VCaP (cell line): Measurements from ENCODE around the gene LDLRAD4.

Experiments used
- H3K27ac ChIP-seq: fragments of 450-650 bp; 2 replicates; pipeline ENCODE4 v1.5.1; 2017
- CTCF ChIP-seq: fragments of 450-650 bp; conservative IDR thresholded peaks from 2 replicates; pipeline ENCODE4 v1.5.1; 2017; ENCODE audit warnings: mild to moderate bottlenecking, moderate library complexity

Gene LDLRAD4

DNA sequence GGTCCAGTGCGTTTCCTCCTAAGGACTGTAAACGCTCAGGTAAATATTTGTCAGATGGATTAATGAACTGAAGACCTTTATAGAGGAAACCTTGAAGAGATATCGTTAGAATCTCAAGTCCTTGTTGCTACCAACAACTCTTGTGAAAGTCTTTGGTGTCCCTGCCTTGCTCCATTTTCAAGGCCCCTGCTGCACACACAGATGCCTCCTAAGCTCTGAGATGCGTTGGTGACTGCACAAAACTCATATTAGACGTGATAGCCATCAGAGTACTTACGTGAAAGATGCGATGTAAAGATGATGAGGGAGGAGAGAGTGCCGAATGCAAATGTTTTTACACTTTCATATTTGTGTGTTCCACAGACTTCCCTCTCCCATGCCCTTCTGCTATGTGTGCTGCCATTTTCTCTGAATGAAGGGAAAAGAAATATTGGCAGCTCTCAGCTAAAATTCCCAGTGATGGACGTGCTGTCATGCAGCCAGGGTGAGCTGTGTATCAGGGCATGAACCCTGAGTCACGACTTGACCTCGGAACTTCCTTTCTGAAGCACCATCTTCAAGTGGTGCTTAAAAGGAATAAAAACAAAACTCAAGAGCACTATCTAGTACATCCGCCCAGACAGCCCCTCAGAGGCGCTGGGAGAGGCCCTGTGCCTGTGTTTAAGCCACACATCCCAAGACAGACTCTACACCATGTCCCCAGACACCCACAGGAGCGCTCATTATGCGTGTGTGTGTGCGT, 390.4 kb downstream of the LDLRAD4 start:
- TF ChIP-seq CTCF, result no peak
- H3K27ac ChIP-seq, result peak overlapping the region; percentile 61

GRCh38 chr18:13610555-13611141, 392.1 kb downstream of the LDLRAD4 start:
- H3K27ac ChIP-seq, result no peak overlapping the region
- no peak for TF ChIP-seq CTCF

DNA sequence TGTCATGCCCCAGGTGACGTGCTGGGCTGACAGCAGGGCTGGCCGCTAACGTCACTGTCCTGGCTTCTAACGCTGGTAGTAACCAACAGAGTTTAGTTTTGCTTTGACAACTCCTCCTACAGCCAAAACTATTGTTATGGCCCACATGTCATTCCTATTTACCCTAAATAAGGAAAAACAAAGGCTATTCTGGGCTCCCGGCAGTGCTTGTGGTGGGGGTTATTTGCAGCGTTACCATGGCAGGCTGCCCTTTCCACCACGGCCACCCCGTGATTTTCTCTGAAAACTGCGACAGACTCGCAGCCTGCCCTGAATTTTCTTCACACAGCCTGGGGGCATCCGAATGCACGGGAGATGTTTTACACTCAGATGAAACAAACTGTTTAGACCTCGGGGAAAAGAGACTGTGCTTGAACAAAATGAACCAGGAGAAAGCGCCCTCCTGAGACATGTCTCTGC, 392.6 kb downstream of the LDLRAD4 start:
- no peak for TF ChIP-seq CTCF
- no peak overlapping the region for H3K27ac ChIP-seq

DNA sequence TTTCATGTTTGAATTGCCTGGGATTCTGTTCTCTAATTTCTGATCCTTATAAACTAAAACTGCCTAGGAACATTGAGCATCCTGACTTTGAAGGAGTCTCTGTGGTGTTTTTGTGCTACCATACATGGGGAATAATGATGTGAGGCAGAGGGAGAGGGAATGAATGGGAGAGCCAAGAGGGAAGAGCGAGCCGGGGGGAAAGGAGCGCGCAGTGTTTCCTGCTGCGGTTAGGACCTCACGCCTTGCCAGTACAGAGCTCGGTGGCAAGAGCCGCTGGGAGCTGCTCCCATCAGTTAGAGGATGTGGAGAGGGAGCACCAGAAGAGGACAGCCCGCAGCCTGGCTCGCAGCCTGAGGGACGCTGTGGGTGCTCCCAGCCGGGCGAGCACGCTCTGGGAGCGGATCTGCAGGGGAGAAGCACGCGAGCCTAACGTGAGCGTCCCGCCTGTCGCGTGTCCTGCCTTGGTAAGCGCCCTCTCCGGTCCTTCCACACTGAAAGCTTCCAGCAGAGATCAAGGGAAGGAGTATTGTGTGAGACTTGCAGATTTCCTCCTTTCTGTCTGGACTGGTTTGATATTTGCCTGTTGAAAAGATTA, 393.1 kb downstream of the LDLRAD4 start:
- H3K27ac ChIP-seq, result no peak overlapping the region
- no peak for TF ChIP-seq CTCF

DNA sequence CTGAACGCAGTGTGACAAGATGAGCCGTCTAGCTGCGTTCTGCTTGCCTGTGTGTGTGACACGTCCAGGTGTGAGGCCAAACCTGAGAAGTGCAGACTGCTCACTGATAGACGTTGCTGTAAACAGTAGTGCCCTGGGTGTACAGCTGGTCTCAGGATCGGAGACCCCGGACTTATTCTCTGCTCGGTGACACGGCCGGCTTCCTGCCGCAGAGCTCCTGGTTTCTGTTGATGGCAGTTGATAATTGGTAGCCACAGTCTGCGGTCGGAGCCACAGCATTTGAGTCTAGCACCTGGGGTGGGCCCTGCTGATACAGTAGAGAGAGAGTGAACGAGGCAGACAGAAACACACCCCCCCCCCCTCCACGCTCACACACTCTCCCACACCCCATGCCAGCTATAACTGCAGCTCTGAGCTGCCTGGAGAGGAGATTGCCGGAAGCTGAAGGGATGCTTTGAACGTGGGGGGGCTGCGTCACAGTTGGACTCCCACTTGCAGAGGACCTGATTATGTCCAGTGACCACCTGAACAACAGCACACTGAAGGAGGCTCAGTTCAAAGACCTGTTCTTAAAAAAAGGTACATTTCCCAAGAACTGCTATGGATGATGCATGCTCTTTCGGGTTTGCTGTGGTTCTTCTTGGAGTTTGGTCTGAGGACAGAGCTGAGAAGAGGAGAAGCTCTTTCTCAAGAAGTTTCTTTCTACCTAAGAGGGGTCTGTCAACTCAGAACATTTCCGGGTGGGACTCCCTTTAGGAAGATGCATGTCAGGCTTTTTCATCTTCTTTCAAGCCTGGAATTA, 393.8 kb downstream of the LDLRAD4 start:
- no peak for TF ChIP-seq CTCF
- H3K27ac ChIP-seq, result no peak overlapping the region

GRCh38 chr18:13613099-13613498, 394.5 kb downstream of the LDLRAD4 start:
- H3K27ac ChIP-seq, result no peak overlapping the region
- no peak for TF ChIP-seq CTCF
